Activated CD4-positive, alpha-beta T cell treated with anti-CD3 and anti-CD28 coated beads for 1 hour (primary cell): Measurements from ENCODE around the gene LETM1.

Experiments used
- DNase-seq: peaks from one replicate; pipeline ENCODE4 v3.0.0-alpha.2; 2020

Gene LETM1

DNA sequence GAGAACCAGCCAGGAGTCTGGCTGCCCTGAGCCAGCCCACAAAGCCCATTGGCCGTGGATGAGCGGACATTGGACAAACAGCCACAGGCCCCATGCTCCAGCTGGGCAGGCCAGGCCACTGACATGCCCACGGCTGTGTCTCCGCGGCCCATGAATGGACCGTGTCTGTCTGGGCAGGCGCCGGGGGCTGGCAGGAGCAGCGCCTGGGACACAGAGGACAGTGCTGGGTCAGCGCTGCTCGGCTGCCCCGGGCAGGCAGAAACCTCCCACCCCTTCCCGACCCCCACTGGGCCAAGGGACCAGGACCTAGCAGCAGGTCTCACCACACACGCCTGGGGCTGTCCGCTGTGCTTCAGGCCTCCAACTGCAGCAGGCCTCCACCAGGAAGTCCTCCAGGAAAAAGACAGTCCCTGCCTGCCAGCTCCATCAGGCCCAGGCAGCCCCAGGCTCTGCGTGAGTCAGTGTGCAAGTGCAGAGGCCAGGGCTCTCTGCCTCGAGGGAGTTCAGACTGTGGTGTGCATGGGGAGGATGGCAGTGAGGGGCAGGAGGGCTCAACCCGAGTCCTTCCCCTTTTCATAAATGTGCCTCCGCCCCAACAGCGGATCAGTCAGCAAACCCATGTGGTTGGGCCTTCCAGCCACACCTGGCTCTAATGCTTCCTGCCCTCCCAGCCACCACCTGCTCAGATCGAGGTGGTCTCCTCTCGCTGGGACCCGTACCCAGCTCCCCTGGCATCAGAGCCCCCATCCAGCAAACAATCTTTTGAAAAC is 80.0 kb downstream of the LETM1 start:
- no peak for DNase-seq

DNA sequence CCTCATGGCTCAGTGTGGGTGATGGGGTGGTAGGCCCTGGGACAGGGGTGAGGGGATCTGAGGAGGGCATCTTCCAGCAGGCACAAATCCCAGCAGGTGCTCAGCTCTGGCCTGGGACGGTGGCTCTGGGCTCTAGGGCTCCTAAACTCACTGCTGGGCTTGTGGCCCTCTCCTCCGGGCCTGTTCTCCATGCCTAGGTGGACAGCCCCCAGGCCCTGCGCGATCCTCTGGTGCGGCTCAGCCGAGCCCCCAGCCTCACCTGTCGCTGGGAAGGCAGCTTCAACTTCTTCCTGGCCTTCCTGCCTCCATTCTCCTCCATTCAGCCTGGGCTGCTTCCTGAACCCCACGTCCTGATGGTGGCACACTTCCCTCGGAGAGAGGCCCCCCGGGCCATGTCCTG is 82.2 kb downstream of the LETM1 start:
- DNase-seq: no peak

DNA sequence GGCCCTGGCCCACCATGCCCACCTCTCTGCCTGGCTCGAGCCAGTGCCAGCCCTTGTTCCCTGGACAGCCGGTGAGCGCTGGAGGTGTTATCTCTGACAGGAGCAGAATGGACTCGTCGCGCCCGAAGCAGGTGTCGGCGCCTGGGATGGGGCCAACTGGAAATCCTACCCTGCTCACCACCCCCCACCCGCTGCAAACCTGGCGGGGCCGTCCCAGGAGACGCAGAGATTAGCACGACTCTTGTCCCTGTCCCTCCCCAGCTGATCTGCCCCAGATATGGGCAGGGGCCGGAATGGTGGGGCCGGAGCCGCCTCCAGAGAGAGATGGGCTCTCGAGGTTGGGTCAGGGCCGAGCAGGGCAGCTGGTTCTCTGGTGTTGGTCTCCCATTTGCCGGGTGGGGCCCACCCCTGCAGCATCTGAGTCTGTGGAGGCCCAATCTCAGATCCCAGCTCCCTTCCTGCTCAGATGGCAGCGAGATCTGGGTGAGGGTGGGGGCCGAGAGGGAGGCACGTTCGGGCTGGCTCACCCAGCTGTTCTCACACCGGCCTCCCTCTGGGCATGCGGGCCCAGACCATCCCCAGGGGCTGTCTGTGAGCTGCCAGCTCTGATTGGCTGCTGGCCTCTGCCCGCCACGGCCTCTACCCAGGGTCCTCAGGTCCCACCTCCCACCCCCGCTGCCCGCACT is 83.0 kb downstream of the LETM1 start:
- no peak for DNase-seq

DNA sequence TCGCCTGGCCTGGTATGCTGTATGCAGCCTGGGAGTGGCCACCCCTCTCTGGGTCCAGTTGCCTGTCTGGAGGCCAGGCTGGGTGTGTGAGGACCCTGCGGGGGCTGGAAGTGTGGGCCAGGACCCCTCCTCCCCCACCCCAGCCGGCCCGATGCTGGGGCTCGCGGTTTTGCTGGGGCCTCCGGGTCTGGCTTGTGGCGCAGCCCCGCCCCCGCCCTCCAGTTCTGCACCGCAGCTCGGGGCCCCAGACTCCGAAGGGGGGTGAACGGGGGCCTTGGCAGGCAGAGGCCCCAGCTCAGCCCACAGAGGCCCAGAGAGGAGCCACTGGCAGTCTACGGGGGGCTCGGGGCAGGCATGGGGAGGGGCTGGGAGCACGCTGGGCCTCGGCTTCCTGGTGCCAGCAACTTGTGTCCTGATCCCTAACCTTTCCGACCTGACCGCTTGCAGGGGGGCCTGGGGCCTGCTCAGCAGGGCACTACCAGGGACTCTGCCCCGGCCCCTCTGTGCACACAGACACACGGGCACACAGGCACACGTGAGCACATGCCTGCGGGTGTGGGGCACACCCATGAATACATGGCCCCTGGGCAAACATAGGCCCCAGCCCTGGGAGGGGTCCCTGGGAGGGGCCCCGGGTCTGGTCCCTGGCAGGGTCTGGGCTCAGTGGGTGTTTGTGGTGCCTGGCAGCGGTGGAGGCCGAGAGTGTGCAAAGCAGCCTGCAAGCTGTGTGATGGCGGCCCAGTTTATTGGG is 84.2 kb downstream of the LETM1 start:
- no peak for DNase-seq

DNA sequence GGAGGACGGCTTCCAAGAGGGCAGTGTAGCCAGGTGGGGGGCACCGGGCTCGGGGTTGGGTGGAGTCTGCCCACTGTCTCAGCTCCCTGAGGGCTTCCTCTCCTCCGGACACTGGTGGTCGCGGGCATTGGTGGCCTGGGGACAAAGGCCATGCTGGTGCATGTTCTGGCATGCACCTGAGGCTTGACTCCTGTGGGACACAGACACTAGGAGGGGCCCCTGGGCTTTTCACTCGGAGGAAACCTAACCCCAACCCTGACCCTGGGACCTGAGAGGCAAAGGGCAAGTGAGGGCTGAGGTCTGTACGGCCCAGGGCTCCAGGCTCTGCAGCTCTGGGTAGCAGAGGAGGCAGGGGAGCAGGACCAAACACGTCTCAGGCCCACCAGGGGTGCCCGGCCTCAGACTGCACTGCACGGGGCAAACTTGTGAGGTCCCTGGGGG is 85.1 kb downstream of the LETM1 start:
- DNase-seq: no peak

DNA sequence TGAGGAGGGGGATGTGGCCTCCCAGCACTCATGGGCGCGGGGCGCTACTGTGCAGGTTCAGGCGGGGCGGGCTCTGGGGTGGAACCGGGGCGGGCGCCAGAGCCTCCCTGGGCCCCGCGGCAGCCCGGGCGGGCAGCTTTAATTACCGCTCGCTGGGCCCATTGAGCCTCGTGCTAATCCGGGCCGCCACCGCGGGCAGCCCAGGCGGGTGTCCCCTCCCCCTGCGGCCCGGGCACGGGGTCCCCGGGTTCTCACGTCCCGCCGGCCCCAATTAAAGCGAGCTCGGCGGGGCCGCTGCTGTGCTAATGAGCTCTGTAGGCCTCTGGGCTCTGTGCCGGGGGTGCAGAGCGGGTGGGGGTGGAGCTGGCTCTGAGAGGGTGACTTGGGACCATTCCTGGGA is 85.7 kb downstream of the LETM1 start:
- no peak for DNase-seq

- no peak for DNase-seq
These were observed 86.3 kb downstream of the LETM1 start for GRCh38 chr4:1769692-1770091.

GRCh38 chr4:1768367-1769034 is 87.5 kb downstream of the LETM1 start:
- DNase-seq: no peak

DNA sequence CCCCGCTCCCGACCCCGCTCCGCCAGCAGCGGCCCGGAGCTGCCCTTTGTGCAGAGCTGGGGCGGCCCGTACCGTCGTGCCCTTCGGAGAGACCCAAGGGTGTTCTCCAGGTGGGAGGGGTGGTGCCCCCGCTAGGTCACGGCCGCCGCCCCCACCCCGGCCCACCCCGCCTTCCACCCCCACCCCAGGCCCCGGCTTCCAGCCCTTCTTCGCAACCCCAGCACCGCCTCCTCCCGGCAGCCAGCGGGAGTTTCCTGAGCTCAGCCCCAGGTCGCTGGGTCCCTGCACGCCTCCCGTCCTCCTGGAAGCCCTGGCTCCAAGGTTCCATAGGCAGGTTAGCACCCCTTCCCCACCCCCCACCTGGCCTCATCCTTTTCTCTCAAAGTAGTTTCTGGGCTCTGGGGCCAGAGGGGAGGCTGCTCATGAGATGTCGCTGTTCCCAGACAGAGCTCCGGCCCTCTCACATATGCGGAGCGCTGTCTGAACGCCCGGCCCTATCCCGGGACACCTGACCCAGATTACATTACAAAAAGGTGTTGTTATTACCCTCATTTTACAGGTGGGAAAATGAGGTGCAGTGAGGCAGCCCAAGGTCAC is 88.1 kb downstream of the LETM1 start:
- DNase-seq: no peak

- no peak for DNase-seq
These were observed 88.7 kb downstream of the LETM1 start for GRCh38 chr4:1767061-1767769.

DNA sequence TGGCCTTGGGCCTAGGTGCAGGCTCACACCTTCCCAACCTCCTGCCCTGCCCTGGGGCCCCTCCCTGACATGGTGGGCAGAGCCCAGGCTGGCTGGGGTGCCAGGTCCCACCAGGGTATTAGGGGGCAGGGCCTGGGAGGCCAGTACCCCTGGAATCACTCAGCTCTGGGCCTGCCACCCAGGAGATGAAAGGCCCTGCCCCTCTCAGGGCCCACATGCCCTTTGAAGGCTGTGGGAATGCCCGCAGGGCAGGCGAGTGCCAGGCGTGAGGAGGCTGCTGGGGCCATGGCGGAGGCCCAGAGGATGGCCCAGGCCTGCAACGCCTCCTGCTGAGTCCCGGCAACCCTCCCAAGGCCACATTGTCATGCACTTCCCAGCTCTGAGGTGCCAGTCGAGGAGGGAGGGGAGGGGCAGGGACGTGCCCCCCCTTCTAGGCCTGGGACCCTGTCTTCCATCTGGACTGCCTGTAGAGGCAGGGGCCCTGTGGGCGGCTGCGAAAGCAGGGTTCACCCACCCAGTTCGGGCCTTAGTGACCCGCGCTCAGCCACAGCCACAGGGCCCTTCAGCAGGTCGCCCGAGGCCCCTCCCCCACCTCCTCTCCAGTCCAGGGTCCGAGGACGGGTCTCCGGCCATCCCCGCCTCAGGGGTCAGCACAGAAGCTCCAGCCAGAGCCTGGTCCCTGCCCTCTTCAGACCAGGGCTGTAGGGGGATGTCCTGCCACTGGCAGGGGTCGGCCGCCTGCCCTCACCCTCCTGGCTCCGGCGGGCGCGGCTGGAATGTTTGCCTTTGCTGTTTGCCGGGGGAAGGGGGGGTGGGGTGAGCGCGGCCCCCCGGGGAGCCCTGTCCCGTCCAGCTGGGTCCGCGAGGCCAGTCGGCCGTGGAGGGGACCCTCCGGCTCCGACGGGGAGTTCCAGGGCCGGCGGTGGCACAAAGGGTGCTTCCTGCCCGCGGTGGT is 89.6 kb downstream of the LETM1 start:
- DNase-seq: no peak

DNA sequence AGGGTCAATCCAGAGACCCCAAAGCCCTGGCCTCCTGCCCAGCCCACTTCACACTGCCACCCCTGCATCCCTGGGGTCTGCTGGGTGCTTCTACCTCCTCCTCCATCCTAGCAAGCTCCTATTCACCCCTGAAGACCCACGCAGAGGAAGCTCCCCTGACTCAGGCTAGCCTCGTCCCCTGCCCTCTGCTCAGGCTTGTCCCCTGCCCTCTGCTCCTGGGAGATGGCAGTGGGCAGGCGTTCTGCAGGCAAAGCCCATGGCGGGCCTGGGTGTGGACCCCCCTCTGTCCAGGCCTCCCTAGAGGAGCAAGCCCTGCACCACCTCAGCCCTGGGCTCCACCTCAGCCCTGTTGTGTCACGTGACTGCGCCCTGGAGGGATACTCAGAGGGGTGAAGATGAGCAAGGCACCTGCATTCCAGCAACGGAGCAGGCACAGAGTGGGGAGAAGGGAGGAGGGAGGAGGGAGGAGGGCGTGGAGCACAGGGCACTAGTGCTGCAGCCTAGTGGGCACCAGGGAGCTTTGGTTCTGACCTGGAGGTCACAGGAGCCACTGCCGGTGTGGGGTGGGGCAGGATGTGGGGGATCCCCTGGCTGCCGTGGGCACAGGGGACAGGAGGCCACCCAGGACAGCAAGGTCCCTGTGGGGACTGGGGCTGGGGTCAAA is 90.4 kb downstream of the LETM1 start:
- no peak for DNase-seq

DNA sequence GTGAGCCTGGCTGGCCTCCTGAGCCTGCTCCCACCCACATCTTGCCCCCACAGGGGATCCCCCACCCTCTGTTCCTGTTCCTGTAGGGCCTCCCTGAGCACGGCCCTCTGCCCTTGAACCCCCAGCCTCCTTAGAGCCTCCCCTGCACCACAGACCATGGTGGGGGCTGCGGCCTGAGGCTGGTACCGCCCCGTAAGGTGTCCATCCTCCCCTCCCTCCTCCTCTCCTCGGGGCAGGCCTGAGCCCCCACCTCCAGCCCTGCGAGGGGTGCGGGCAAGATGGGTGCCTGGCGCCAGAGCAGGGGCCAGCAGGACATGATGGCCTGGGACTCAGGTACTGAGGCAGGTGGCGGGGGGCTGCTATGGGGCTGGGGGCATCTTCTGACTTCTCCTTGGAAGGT is 91.3 kb downstream of the LETM1 start:
- no peak for DNase-seq

- DNase-seq: no peak
These were observed 92.3 kb downstream of the LETM1 start for GRCh38 chr4:1763550-1764080.

DNA sequence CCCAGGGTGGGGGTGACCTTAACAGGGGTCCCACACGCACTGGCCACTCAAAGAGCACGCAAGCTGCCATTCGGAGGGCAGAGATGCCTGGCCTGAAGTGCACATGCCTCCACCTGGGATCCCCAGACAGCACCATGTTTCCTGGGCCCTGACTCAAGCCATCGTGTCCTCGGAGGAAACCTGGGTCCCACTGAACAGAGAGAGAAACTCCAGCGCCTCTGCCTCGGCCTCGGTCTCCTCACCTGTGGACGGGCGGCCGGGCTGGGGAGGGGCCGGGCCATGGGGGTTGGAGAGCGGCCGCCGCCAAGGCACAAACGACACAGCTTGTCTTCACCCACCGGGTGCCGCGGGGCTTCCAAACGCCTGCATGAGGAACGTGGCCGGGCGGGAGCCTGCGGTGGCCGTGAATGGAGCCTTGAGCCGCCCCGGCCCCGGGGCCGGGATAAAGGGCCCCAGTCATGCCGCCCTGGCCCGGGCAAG is 92.8 kb downstream of the LETM1 start:
- DNase-seq: no peak

GRCh38 chr4:1762264-1763010 is 93.5 kb downstream of the LETM1 start:
- no peak for DNase-seq
